ENCODE results near the gene CCDC167. TPM values are rescaled to one million over a fixed set of nuclear protein-coding genes. Genes with fewer than 3 reads are reported as not detected.

CCDC167 gene
- total and polyA plus RNA-seq, 10 of the 15 experiments (the other 5 are each of a cell fraction or from before 2014, with no cell fraction given) = 74.9 to 380 (median 137) TPM

DNA sequence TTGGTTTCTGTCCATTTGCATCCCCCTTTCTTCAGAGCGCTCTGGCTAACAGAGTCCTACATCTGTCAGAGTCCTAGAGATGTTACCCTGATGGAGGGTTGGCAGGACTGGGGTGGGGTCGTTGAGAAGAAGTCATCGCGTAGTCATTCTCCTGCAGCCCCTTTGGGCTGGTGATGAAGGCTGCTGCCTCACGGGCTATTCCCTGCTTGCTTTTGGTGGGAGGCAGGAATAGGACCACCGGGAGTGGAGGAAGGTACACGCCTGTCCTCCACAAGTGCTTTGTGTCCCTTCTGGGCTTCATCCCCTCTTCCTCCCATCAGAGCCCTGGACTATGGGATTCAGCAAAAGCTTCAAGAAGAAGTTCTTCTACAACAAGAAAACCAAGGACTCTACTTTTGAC, 20.9 kb downstream of the CCDC167 start (continued):
- TF ChIP-seq, protein P1, sequence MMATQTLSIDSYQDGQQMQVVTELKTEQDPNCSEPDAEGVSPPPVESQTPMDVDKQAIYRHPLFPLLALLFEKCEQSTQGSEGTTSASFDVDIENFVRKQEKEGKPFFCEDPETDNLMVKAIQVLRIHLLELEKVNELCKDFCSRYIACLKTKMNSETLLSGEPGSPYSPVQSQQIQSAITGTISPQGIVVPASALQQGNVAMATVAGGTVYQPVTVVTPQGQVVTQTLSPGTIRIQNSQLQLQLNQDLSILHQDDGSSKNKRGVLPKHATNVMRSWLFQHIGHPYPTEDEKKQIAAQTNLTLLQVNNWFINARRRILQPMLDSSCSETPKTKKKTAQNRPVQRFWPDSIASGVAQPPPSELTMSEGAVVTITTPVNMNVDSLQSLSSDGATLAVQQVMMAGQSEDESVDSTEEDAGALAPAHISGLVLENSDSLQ (IDR thresholded peaks at IDR 0.05) = no peak
- TF ChIP-seq CBX5 (IDR thresholded peaks at IDR 0.05; ENCODE audit: low read depth) (no peak), SMAD1 (IDR thresholded peaks at IDR 0.05; ENCODE audit: low read depth, partially characterized antibody) (no peak), RFX5 (IDR thresholded peaks at IDR 0.05; ENCODE audit: low read depth, low read length) (no peak)
- TF ChIP-seq, protein P2, sequence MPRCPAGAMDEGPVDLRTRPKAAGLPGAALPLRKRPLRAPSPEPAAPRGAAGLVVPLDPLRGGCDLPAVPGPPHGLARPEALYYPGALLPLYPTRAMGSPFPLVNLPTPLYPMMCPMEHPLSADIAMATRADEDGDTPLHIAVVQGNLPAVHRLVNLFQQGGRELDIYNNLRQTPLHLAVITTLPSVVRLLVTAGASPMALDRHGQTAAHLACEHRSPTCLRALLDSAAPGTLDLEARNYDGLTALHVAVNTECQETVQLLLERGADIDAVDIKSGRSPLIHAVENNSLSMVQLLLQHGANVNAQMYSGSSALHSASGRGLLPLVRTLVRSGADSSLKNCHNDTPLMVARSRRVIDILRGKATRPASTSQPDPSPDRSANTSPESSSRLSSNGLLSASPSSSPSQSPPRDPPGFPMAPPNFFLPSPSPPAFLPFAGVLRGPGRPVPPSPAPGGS (IDR thresholded peaks at IDR 0.05; ENCODE audit: borderline replicate concordance, insufficient read depth, low read depth, low read length, poor library complexity, severe bottlenecking) = no peak
- TF ChIP-seq, protein P3, sequence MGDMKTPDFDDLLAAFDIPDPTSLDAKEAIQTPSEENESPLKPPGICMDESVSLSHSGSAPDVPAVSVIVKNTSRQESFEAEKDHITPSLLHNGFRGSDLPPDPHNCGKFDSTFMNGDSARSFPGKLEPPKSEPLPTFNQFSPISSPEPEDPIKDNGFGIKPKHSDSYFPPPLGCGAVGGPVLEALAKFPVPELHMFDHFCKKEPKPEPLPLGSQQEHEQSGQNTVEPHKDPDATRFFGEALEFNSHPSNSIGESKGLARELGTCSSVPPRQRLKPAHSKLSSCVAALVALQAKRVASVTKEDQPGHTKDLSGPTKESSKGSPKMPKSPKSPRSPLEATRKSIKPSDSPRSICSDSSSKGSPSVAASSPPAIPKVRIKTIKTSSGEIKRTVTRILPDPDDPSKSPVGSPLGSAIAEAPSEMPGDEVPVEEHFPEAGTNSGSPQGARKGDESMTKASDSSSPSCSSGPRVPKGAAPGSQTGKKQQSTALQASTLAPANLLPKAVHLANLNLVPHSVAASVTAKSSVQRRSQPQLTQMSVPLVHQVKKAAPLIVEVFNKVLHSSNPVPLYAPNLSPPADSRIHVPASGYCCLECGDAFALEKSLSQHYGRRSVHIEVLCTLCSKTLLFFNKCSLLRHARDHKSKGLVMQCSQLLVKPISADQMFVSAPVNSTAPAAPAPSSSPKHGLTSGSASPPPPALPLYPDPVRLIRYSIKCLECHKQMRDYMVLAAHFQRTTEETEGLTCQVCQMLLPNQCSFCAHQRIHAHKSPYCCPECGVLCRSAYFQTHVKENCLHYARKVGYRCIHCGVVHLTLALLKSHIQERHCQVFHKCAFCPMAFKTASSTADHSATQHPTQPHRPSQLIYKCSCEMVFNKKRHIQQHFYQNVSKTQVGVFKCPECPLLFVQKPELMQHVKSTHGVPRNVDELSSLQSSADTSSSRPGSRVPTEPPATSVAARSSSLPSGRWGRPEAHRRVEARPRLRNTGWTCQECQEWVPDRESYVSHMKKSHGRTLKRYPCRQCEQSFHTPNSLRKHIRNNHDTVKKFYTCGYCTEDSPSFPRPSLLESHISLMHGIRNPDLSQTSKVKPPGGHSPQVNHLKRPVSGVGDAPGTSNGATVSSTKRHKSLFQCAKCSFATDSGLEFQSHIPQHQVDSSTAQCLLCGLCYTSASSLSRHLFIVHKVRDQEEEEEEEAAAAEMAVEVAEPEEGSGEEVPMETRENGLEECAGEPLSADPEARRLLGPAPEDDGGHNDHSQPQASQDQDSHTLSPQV (IDR thresholded peaks at IDR 0.05) = no peak
